ENCODE data around the gene TRIP10. TPM values are rescaled to one million over a fixed set of nuclear protein-coding genes. Genes with fewer than 3 reads are reported as not detected.
A peak's percentile ranks its signal among the peaks of the same experiment; 100 is the strongest.

Gene TRIP10
- polyA plus RNA-seq, 3 donors, result 1.5 to 2.4 (median 1.9) TPM

- intact Hi-C loops (cut with micrococcal nuclease), result no loop called here
- Mint-ChIP-seq H3K4me3 (no peak overlapping the region), H3K27ac (peak overlapping the region in 1 of 7 donors; percentile 33), H3K9me3 (peaks cover 4 to 11% (median 7%) of the 10 kb centered on the region in 7 donors), H3K4me1 (peaks cover 47% of the 10 kb centered on the region), H3K27me3 (ENCODE audit: low read depth in 3 of 3) (peaks cover 0 to 2% (median 0%) of the 10 kb centered on the region in 3 donors), H3K36me3 (peaks cover 50 to 71% of the 10 kb centered on the region in 2 donors)
- Histone ChIP-seq H3K4me3 (replicated peaks in 1 of 3; ENCODE audit: low read depth in 2 of 3, low read length in 3 of 3) (no peak overlapping the region), H3K9ac (ENCODE audit: insufficient read depth, low read length, poor library complexity, severe bottlenecking) (no peak overlapping the region), H3K36me3 (replicated peaks in 1 of 2; ENCODE audit: control insufficient read depth in 1 of 2, insufficient read depth in 2 of 2, low read length in 2 of 2) (peaks cover 22 to 63% of the 10 kb centered on the region in 2 donors), H3K27me3 (ENCODE audit: control insufficient read depth in 2 of 2, insufficient read depth in 2 of 2, low read length in 2 of 2) (no peaks in the 10 kb centered on the region), H3K79me2 (ENCODE audit: insufficient read depth, low read length) (peaks cover 100% of the 10 kb centered on the region), H3K4me1 (ENCODE audit: control insufficient read depth in 1 of 2, insufficient read depth in 2 of 2, low read length in 2 of 2) (peaks cover 25 to 28% of the 10 kb centered on the region in 2 donors), H3K27ac (ENCODE audit: low read depth in 1 of 2, low read length in 2 of 2) (no peak overlapping the region), H3K4me2 (replicated peaks; ENCODE audit: extremely low read depth, low read length, poor library complexity, severe bottlenecking) (no peak overlapping the region), H2AFZ (ENCODE audit: insufficient read depth, low read depth, low read length, poor library complexity, severe bottlenecking) (no peak overlapping the region), H3K9me3 (replicated peaks in 1 of 2; ENCODE audit: control insufficient read depth in 1 of 2, insufficient read depth in 1 of 2, low read length in 2 of 2) (peaks cover 8 to 9% of the 10 kb centered on the region in 2 donors), H4K20me1 (ENCODE audit: insufficient read depth, low read length) (peaks cover 100% of the 10 kb centered on the region)
- 100% methylated on average over 1 of the region's 4 CpGs for WGBS (ENCODE audit: insufficient coverage)
- DNase-seq, result no peak
- TF ChIP-seq CTCF (IDR thresholded peaks at IDR 0.05), result no peak
Measured at GRCh38 chr19:6793411-6793810, 53.9 kb downstream of the TRIP10 start.

- DNase-seq, result no peak
- Mint-ChIP-seq H3K27me3 (ENCODE audit: low read depth in 3 of 3) (peaks cover 0 to 2% (median 0%) of the 10 kb centered on the region in 3 donors), H3K36me3 (peaks cover 46 to 67% of the 10 kb centered on the region in 2 donors), H3K27ac (peak overlapping the region in 2 of 7 donors; percentile 42 to 44), H3K4me3 (no peak overlapping the region), H3K9me3 (peaks cover 4 to 11% (median 7%) of the 10 kb centered on the region in 7 donors), H3K4me1 (peaks cover 50% of the 10 kb centered on the region)
- H3K9me3 ChIP-seq (replicated peaks in 1 of 2; ENCODE audit: control insufficient read depth in 1 of 2, insufficient read depth in 1 of 2, low read length in 2 of 2), result peaks cover 8 to 9% of the 10 kb centered on the region in 2 donors
- H3K27ac ChIP-seq (ENCODE audit: low read depth in 1 of 2, low read length in 2 of 2), result peak overlapping the region in 1 of 2 donors; percentile 59
- no peaks in the 10 kb centered on the region for H3K27me3 ChIP-seq (ENCODE audit: control insufficient read depth in 2 of 2, insufficient read depth in 2 of 2, low read length in 2 of 2)
- H3K9ac ChIP-seq (ENCODE audit: insufficient read depth, low read length, poor library complexity, severe bottlenecking), result no peak overlapping the region
- no peak overlapping the region for H3K4me2 ChIP-seq (replicated peaks; ENCODE audit: extremely low read depth, low read length, poor library complexity, severe bottlenecking)
- peaks cover 100% of the 10 kb centered on the region for H3K79me2 ChIP-seq (ENCODE audit: insufficient read depth, low read length)
- H4K20me1 ChIP-seq (ENCODE audit: insufficient read depth, low read length), result peaks cover 100% of the 10 kb centered on the region
- peaks cover 20 to 58% of the 10 kb centered on the region in 2 donors for H3K36me3 ChIP-seq (replicated peaks in 1 of 2; ENCODE audit: control insufficient read depth in 1 of 2, insufficient read depth in 2 of 2, low read length in 2 of 2)
- WGBS (ENCODE audit: insufficient coverage), result 83% methylated on average over 1 of the region's 5 CpGs
- H3K4me1 ChIP-seq (ENCODE audit: control insufficient read depth in 1 of 2, insufficient read depth in 2 of 2, low read length in 2 of 2), result peaks cover 28 to 34% of the 10 kb centered on the region in 2 donors
- no peak overlapping the region for H3K4me3 ChIP-seq (replicated peaks in 1 of 3; ENCODE audit: low read depth in 2 of 3, low read length in 3 of 3)
- no peak overlapping the region for H2AFZ ChIP-seq (ENCODE audit: insufficient read depth, low read depth, low read length, poor library complexity, severe bottlenecking)
- no peak for TF ChIP-seq CTCF (IDR thresholded peaks at IDR 0.05)
- intact Hi-C loops (cut with micrococcal nuclease), result no loop called here
Measured at GRCh38 chr19:6793973-6794372, 54.5 kb downstream of the TRIP10 start.
